GM06990 (cell line): ENCODE results near the gene SLFN11.
"Not testable (repeated sequence)": the region's sequence is repeated elsewhere in the genome, so short reads cannot be mapped to it uniquely, and the experiment has no call there.

Source experiments
- DNase-seq: peaks from one replicate; pipeline ENCODE4 v3.0.0-alpha.2; 2011; ENCODE audit not compliant: insufficient read length; ENCODE audit errors: extremely low read depth
- H3K27me3 ChIP-seq: replicated peaks from 2 replicates; pipeline ENCODE4 v1.6.0; 2011; ENCODE audit warnings: low read length; ENCODE audit not compliant: control insufficient read depth, insufficient read depth
- H3K36me3 ChIP-seq: 2 replicates; pipeline ENCODE4 v1.5.1; 2011; ENCODE audit warnings: low read length; ENCODE audit not compliant: control insufficient read depth, insufficient read depth
- H3K4me3 ChIP-seq: replicated peaks from 2 replicates; pipeline ENCODE4 v1.5.1; 2011; ENCODE audit warnings: low read depth, mild to moderate bottlenecking, control low read depth, low read length
- TF ChIP-seq, protein P1 (sequence below): IDR thresholded peaks from 2 replicates; pipeline ENCODE4 v1.5.1; 2011; ENCODE audit warnings: low read length, control low read depth, mild to moderate bottlenecking, inconsistent platforms; ENCODE audit not compliant: insufficient read depth, poor library complexity, severe bottlenecking

SLFN11 gene

DNA sequence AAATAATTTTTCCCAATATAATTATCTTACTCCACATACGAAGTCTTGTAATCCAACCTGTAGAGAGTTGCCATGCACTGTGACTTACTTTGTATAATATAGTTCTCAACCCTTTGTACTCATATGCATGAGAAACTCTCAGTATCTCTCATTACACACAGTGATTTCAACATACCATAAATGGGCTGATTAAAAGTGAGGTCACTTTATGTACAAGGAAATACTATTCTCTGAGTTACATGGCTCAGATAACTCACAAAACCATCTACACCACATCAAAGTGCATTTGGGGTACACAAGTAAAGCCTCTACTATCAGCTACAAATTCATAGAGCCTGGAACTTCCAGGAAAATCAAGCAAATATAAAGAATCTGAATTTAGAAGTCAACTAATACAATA is 30.9 kb upstream of the SLFN11 start:
- DNase-seq, result no peak
- TF ChIP-seq, protein P1, sequence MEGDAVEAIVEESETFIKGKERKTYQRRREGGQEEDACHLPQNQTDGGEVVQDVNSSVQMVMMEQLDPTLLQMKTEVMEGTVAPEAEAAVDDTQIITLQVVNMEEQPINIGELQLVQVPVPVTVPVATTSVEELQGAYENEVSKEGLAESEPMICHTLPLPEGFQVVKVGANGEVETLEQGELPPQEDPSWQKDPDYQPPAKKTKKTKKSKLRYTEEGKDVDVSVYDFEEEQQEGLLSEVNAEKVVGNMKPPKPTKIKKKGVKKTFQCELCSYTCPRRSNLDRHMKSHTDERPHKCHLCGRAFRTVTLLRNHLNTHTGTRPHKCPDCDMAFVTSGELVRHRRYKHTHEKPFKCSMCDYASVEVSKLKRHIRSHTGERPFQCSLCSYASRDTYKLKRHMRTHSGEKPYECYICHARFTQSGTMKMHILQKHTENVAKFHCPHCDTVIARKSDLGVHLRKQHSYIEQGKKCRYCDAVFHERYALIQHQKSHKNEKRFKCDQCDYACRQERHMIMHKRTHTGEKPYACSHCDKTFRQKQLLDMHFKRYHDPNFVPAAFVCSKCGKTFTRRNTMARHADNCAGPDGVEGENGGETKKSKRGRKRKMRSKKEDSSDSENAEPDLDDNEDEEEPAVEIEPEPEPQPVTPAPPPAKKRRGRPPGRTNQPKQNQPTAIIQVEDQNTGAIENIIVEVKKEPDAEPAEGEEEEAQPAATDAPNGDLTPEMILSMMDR, result no peak
- H3K4me3 ChIP-seq, result no peak overlapping the region
- H3K27me3 ChIP-seq, result no peaks in the 10 kb centered on the region
- H3K36me3 ChIP-seq, result no peaks in the 10 kb centered on the region; the same call in none of the 2 replicates

DNA sequence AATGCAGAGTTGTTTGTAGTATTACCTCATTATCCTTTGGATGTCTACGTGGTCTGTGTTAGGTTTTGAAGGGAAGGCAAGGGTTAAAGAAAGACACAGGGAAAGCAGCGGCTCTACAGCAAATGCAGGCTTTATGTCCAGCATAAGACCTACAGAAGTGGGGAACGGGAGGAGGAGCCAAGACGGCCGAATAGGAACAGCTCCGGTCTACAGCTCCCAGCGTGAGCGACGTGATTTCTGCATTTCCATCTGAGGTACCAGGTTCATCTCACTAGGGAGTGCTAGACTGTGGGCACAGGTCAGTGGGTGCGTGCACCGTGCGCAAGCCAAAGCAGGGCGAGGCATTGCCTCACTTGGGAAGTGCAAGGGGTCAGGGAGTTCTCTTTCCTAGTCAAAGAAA is 20.4 kb upstream of the SLFN11 start:
- not testable (repeated sequence) for H3K27me3 ChIP-seq, DNase-seq, H3K4me3 ChIP-seq, H3K36me3 ChIP-seq

DNA sequence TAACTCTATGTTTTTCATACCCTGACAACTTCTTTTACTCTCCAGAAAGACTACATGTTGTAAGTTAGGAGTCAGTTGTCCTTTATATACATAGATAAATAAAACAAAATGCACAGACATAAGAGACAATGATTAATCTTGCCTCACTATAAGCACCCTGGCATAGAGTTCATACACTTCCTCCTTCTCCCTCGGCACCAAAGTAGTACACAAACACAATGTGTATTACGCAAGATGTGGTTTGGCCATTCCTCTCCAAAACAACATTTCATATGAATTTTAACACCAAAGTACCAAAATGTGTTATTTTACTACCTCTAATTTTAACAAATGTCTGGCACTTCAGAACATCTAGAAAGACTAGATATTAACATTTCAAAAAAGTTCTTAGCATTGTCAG is 17.2 kb upstream of the SLFN11 start:
- no peak for DNase-seq
- Histone ChIP-seq H3K36me3 (no peaks in the 10 kb centered on the region), H3K27me3 (no peaks in the 10 kb centered on the region; the same call in 1 of the 2 replicates), H3K4me3 (no peak overlapping the region)
- TF ChIP-seq, protein P1, result no peak

DNA sequence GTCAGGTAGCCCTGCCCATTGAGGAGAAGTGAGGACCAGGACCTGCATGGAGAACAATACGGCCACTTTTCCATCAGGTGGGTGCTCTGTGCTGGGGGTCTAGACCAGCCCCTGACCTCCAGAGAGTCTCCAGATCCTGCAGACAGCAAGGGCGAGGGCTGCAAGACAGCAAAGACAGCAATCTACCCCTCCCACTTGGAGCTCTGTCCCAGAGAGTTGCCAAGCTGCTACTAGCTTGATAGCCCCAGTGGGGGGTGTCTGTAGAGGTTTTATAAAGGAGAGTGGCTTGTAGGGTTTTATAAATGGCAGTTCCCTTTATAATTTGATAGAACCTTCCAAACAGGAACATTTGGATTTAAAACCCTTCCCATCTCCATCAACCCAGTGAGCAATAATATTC is 16.7 kb upstream of the SLFN11 start:
- H3K36me3 ChIP-seq, result no peaks in the 10 kb centered on the region
- DNase-seq, result no peak
- H3K4me3 ChIP-seq, result no peak overlapping the region
- no peaks in the 10 kb centered on the region; the same call in 1 of the 2 replicates for H3K27me3 ChIP-seq
- TF ChIP-seq, protein P1, result no peak

DNA sequence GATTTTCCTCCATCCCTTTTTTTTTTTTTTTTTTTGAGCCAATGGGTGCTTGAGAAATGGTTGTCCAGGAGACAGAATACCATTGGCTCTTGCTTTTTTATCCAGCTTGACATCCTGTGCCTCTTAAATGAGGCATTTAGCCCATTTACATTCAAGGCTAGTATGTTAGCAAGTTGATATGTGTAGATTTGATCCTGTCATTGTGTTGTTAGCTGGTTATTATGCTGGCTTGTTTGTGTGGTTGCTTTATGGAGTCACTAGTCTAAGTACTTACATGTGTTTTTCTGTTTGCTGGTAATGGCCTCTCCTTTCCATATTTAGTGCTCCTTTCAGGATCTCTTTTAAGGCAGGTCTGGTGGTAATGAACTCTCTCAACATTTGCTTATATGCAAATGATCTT is 14.1 kb upstream of the SLFN11 start:
- TF ChIP-seq, protein P1, result no peak
- Histone ChIP-seq H3K27me3 (no peaks in the 10 kb centered on the region; the same call in 1 of the 2 replicates), H3K4me3 (no peak overlapping the region), H3K36me3 (no peaks in the 10 kb centered on the region)
- no peak for DNase-seq

DNA sequence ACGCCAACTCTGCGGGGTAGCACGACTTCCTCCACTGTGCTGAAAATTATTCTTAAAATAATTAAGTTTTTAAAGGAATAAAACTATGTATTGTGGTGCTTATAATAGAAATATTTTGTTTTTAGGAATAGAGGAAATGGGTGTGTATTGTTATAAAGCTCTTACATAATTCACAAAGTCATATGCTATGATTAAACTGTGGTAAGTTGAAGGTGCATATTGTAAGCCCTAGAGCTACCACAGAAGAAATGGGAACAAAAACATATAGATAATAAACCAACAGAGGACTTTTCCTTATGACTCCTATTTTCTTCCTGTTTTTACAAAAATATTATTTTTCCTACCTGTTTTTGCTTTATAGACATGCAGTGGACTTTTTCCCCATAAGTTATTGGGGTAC is 4.3 kb upstream of the SLFN11 start:
- Histone ChIP-seq H3K27me3 (no peaks in the 10 kb centered on the region), H3K4me3 (no peak overlapping the region), H3K36me3 (no peaks in the 10 kb centered on the region)
- TF ChIP-seq, protein P1, result no peak
- no peak for DNase-seq
